Thyroid gland (tissue), 4 donors: ENCODE results near the gene MACROH2A1. TPM values are rescaled to one million over a fixed set of nuclear protein-coding genes. Genes with fewer than 3 reads are reported as not detected.
"Not testable (repeated sequence)": the region's sequence is repeated elsewhere in the genome, so short reads cannot be mapped to it uniquely, and the experiment has no call there.

ENCODE experiments used
- DNase-seq, 2 donors: peaks; one replicate each; pipeline ENCODE4 v3.0.0-alpha.2; 2019
- H3K27ac ChIP-seq, 3 donors: fragments of 200-600 bp; sonication (generic); 1 replicate in 2 of 3; 2 replicates in 1 of 3; pipeline ENCODE4 v1.5.1; 2016 to 2019; ENCODE audit warnings: mild to moderate bottlenecking in 1 of 3, moderate library complexity in 1 of 3
- H3K27me3 ChIP-seq: fragments of 200-600 bp; sonication (generic); one replicate; pipeline ENCODE4 v1.5.1; 2019
- H3K36me3 ChIP-seq, 2 donors: fragments of 200-600 bp; sonication (generic); one replicate each; pipeline ENCODE4 v1.5.1; 2016 to 2019
- H3K4me1 ChIP-seq, 2 donors: fragments of 200-600 bp; sonication (generic); one replicate each; pipeline ENCODE4 v1.5.1; 2017 to 2019
- H3K4me3 ChIP-seq, 3 donors: fragments of 200-600 bp; sonication (generic); replicated peaks in 1 of 3; 1 replicate in 2 of 3; 2 replicates in 1 of 3; pipeline ENCODE4 v1.5.1; 2016; ENCODE audit warnings: mild to moderate bottlenecking in 1 of 3
- H3K9me3 ChIP-seq: fragments of 200-600 bp; sonication (generic); one replicate; pipeline ENCODE4 v1.5.1; 2017
- POLR2A ChIP-seq, 2 donors: fragments of 450-650 bp; IDR thresholded peaks; one replicate each; pipeline ENCODE4 v1.6.1; 2017; ENCODE audit warnings: antibody characterized with exemption in 2 of 2, mild to moderate bottlenecking in 2 of 2, moderate library complexity in 1 of 2
- WGBS, 2 donors: methylation state at CpG; one replicate each; pipeline ENCODE4 v1.1.5; 2017; 5-methylcytosine and 5-hydroxymethylcytosine counted together
- intact Hi-C: fragments of 100-400 bp; cut with DNase I; formaldehyde crosslinking; loops from one replicate; pipeline ENCODE4 v1.15.1; 2023
- total RNA-seq, 4 donors: library from RNA; depleted of rRNA; stranded (reverse); fragments of >200 nt; gene quantifications; one replicate each; pipeline ENCODE4 v1.2.3, GENCODE V29; 2016
- TF ChIP-seq, protein P1 (sequence below), 6 experiments: fragments of 200-600 bp in 3 of 6; fragments of 450-650 bp in 3 of 6; sonication (generic) in 3 of 6; IDR thresholded peaks; one replicate each; pipeline ENCODE4 v1.5.1; 2016 to 2019; ENCODE audit warnings: antibody characterized with exemption in 6 of 6, mild to moderate bottlenecking in 2 of 6, inconsistent platforms in 1 of 6, moderate library complexity in 1 of 6

Gene MACROH2A1
- total RNA-seq, 4 donors from 2014 or later: 149 to 242 (median 227) TPM

DNA sequence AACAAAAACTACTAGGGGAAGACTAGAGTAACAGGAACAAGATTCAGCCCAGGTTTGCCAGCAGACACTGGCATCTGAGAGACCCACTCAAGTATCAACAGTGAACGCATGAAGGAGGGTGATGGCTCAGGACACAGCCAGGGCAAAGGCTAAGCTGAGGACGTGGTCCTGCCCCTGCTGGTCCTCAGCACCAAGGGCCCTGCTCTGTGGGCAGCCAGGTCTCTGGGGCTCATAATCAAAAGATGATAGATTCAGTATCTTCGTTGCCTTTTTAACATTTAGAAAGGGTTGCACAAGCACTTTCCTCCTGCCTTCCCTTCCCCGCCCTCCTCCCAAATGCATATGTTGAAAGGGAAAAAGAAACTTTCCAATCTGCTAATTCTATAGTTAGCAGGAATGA, 31.5 kb downstream of the MACROH2A1 start:
- H3K36me3 ChIP-seq: peaks cover 21 to 23% of the 10 kb centered on the region in 2 donors
- 80 to 83% methylated on average over 4 of the region's 4 CpGs for WGBS, 2 donors
- peaks cover 6 to 26% of the 10 kb centered on the region in 2 donors for H3K4me1 ChIP-seq
- DNase-seq: peak in 1 of 2 donors; percentile 39
- TF ChIP-seq, protein P1, sequence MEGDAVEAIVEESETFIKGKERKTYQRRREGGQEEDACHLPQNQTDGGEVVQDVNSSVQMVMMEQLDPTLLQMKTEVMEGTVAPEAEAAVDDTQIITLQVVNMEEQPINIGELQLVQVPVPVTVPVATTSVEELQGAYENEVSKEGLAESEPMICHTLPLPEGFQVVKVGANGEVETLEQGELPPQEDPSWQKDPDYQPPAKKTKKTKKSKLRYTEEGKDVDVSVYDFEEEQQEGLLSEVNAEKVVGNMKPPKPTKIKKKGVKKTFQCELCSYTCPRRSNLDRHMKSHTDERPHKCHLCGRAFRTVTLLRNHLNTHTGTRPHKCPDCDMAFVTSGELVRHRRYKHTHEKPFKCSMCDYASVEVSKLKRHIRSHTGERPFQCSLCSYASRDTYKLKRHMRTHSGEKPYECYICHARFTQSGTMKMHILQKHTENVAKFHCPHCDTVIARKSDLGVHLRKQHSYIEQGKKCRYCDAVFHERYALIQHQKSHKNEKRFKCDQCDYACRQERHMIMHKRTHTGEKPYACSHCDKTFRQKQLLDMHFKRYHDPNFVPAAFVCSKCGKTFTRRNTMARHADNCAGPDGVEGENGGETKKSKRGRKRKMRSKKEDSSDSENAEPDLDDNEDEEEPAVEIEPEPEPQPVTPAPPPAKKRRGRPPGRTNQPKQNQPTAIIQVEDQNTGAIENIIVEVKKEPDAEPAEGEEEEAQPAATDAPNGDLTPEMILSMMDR (IDR thresholded peaks at IDR 0.05): no peak
- no peak for TF ChIP-seq POLR2A (IDR thresholded peaks at IDR 0.05)
- intact Hi-C loops: no loop called here
- H3K9me3 ChIP-seq: no peaks in the 10 kb centered on the region
- no peak overlapping the region for H3K27ac ChIP-seq
- H3K27me3 ChIP-seq: no peaks in the 10 kb centered on the region
- H3K4me3 ChIP-seq: no peak overlapping the region

DNA sequence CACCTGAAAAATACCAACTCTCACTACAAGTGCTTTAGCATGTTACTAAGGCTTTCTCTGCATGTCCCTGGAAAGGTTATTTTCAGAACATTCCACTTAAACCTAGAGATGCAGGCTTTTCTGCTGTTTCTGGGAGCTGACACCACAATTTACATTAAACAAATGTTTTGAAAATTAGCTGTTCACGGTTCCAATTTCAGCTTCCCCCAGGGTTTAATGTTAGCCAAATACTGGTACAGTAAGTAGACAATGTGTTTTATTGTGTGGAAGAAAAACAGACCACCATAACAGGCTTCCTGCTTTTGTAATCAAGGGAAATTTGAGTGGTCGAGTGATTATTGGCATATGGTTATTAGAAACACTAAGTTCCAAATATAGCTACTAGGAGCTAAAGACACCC, 32.0 kb downstream of the MACROH2A1 start:
- Histone ChIP-seq H3K9me3 (no peaks in the 10 kb centered on the region), H3K4me1 (peaks cover 6 to 23% of the 10 kb centered on the region in 2 donors), H3K36me3 (peaks cover 21 to 23% of the 10 kb centered on the region in 2 donors), H3K27ac (no peak overlapping the region), H3K27me3 (no peaks in the 10 kb centered on the region), H3K4me3 (no peak overlapping the region)
- TF ChIP-seq, protein P1 (IDR thresholded peaks at IDR 0.05): no peak
- no peak for TF ChIP-seq POLR2A (IDR thresholded peaks at IDR 0.05)
- no peak for DNase-seq
- intact Hi-C loops: no loop called here
- WGBS, 2 donors: 67 to 80% methylated on average over 2 of the region's 2 CpGs

DNA sequence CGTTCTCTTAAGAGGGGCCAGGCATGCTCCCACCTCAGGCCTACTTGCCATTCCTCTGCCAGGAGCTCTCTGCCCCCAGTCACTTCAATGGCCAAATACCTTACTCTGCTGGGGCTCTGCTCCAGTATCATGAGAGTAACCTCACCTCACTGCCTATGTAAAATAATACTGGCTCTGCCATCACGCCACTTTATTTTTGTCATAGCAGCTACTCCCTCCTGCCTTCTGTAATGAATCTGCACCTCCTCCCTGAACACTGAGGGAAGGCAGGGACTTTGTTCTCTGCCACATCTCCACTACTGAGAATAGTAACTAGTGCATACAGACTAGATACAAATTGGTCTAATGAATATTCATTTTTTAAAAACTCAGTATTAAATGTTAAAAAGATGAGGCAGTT, 33.8 kb downstream of the MACROH2A1 start:
- Histone ChIP-seq H3K4me3 (no peak overlapping the region), H3K4me1 (peaks cover 6 to 19% of the 10 kb centered on the region in 2 donors), H3K9me3 (no peaks in the 10 kb centered on the region), H3K27ac (no peak overlapping the region), H3K36me3 (peaks cover 23 to 25% of the 10 kb centered on the region in 2 donors), H3K27me3 (no peaks in the 10 kb centered on the region)
- DNase-seq: no peak
- 95 to 96% methylated on average over 2 of the region's 2 CpGs for WGBS, 2 donors
- no peak for TF ChIP-seq POLR2A (IDR thresholded peaks at IDR 0.05)
- TF ChIP-seq, protein P1 (IDR thresholded peaks at IDR 0.05): no peak
- intact Hi-C loops: no loop called here

DNA sequence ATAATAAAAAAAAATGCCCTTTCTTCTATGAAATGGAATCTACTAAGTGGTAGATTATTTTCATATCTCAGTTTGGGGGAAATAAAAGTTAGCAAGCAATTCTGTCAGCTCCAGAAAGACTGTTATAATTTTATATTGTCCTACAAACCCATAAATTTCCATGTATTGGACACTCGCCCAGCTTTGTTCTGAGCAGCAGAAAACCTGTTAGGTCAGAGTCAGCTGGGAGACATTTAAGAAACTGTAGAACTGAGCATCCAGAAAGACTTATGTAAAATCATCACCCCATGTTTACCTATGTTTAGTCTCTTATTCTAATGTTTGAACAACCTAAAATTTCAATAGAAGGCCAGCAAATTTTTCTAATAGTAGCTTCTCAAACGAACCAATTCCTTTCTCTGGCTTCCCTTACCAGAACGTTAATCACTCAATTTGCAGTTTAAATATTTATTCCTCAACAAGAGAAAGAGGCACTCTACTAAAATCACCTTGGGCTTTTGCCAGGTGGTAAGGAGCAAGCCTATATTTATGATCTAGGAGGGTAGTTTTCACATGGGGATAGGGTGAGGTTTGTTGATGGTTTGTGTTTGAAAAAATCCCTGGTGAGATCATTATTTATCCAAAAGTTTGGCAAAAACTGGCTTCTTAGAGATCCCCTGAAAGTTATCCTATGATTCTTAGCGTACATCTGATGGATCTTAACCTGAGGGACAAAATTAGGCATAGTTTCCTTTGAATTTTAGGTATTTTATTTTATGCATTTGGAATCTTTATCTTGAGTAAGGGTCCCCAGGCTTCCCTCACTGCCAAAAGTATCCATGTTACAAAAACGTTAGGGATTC, 34.4 kb downstream of the MACROH2A1 start:
- intact Hi-C loops: no loop called here
- peaks cover 23 to 25% of the 10 kb centered on the region in 2 donors for H3K36me3 ChIP-seq
- 59 to 68% methylated on average over 5 of the region's 5 CpGs for WGBS, 2 donors
- H3K9me3 ChIP-seq: no peaks in the 10 kb centered on the region
- no peak for DNase-seq
- H3K27me3 ChIP-seq: no peaks in the 10 kb centered on the region
- no peak overlapping the region for H3K27ac ChIP-seq
- peaks cover 6 to 19% of the 10 kb centered on the region in 2 donors for H3K4me1 ChIP-seq
- H3K4me3 ChIP-seq: no peak overlapping the region
- TF ChIP-seq POLR2A (IDR thresholded peaks at IDR 0.05): no peak
- TF ChIP-seq, protein P1 (IDR thresholded peaks at IDR 0.05): no peak

GRCh38 chr5:135363342-135363741, 35.7 kb downstream of the MACROH2A1 start:
- H3K27ac ChIP-seq, intact Hi-C loops, H3K4me3 ChIP-seq, DNase-seq, H3K27me3 ChIP-seq, H3K9me3 ChIP-seq: not testable (repeated sequence)
- 94 to 98% methylated on average over 3 of the region's 3 CpGs for WGBS, 2 donors
- H3K4me1 ChIP-seq: peaks cover 6 to 19% of the 10 kb centered on the region in 2 donors
- peaks cover 11 to 20% of the 10 kb centered on the region in 2 donors for H3K36me3 ChIP-seq
